HG02588 (cell line): ENCODE results near the gene GMEB2.
"Not testable (repeated sequence)": the region's sequence is repeated elsewhere in the genome, so short reads cannot be mapped to it uniquely, and the experiment has no call there.

Experiments
- ATAC-seq: cut with Tn5 transposase; IDR thresholded peaks from one replicate; pipeline ENCODE4 v1.9.1; 2021; ENCODE audit warnings: mild to moderate bottlenecking, moderate library complexity; ENCODE audit not compliant: unreplicated experiment

Gene GMEB2

DNA sequence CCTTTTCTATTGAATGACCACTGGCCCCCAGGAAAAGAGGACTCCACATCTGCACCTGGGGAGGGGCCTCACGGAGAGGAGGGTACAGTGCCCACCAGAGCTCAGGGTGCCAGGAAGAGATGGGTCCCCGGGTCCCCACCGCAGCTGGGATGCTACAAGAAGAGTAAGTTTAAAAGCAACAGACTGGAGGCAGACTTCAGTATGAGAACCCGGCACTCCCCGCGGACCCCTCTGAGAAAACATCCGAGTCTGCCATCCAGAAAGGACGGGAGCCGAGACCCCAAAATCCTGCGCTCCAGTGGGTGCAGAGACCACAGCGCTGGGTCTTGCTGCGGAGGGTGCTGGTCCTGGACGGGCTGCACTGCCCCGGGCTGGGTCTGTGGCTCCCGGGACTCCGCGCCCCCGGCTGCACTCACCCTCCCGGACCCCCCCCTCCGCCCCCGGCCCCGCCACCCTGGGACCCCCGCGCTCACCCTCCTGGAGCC lies 53.2 kb downstream of the GMEB2 start:
- no peak for ATAC-seq

DNA sequence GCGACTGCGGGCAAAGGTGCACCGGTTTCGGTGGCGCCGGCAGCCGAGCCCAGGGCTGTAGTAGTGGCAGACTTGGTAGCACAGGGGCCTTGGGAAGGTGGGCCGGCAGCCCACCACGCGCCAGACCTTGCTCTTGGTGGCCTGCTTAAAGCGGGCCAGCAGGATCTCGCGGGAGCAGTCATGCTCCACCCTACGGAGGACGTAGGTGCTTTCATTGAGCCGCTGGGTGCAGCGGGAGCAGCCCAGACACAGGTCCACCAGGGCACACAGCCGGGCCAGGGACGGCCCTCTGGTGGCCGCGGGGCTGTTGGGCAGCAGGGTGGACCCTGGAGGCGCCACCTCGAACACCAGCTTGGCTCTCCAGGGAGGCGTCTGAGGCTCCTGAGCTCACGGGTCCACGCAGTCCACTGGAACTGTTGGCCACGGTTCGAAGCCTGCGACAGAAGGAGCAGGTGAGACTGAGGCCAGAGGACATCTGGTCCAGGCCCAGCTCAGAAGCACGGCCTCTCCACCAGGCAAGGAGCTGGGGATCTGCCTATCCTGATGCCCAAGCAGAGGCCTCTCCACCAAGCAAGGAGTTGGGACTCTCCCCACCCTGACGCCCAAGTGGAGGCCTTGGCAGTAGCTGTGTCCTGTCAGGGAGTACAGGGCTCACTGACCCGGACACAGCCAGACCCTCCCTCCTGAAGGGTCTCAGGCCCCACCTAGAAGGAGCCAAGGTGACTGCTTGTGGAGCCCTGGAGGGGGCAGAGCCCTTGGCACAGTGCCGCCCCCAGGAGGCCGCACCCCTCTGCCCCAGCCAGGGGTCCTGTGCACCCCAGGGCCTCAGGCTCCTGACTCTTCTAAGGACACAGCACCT lies 53.9 kb downstream of the GMEB2 start:
- no peak for ATAC-seq

DNA sequence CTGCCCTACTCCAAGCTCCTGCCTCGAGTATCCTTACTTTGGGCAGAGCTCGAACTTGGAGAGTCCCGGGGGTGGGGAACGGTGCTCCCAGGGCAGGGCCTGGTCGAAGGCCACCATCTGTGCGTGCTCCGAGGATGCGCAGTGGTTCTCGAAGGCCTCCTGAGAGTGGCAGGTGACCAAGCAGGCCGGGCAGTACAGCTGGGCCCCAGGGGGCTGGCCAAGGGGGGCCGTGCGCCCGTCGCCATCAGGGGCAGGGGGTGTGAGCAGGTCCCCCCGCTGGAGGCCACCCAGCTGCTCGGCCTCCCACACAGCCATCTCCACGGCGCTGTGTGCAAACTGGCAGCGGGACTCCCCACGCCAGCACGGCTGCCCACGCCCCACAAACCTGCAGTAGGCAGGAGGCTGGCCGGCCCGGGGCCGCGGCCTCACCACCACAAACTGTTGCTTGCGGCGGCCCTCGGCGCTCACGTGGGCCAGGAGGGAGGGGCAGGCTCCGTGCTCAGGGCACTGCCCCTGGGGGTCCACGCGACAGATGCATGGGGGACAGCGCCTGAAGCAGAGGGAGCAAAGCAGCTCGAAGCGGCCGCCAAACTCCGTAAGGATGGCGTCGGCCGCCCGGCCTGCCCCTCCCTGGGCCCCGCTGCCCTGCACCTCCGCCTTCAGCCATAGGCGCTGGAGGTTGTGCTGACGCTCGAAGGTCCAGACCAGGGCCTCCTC lies 54.7 kb downstream of the GMEB2 start:
- no peak for ATAC-seq

DNA sequence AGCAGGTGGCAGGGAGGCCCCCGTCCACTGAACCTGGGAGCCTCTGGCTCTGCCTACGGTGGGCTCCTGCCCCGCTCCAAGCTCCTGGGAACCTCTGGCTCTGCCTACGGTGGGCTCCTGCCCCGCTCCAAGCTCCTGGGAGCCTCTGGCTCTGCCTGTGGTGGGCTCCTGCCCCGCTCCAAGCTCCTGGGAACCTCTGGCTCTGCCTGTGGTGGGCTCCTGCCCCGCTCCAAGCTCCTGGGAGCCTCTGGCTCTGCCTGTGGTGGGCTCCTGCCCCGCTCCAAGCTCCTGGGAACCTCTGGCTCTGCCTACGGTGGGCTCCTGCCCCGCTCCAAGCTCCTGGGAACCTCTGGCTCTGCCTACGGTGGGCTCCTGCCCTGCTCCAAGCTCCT lies 55.8 kb downstream of the GMEB2 start:
- ATAC-seq, result not testable (repeated sequence)

DNA sequence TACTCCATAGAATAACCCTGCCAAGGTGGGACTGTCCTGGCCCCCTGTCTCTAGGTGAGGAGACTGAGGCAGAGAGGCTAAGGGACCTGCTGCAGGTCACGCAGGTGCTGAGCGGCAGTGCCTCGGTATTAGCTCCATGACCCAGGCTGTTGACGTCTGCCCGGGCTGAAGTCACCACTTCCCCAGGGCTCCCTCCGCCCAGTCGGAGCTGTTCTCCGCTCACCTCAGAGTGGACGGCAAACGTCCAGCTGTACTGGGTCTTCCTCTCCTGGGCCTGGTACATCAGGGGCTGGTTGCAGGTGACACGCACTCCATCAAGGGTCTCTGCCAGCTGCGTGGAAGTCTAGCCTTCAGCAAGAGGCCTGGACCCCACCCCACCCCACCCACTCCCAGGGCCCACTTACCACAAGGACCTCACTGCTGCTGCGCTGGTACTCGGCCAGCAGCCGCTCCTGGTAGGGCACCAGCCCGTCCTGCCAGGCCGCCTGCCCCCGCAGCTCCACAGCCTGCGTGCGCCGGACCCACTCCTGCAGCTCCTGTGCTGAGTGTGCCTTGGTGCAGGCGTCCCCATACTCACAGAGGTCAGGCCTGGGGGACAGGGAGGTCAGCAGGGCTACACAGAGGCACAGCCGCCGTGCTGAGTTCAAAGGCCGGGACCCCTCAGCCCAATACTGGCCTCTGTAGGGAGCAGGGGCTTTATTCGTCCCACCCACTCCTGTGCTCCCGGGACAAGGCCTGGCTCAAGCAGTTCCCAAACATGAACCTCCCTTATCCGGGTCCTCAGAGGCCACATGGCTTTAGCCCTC lies 56.4 kb downstream of the GMEB2 start:
- ATAC-seq, result no peak

DNA sequence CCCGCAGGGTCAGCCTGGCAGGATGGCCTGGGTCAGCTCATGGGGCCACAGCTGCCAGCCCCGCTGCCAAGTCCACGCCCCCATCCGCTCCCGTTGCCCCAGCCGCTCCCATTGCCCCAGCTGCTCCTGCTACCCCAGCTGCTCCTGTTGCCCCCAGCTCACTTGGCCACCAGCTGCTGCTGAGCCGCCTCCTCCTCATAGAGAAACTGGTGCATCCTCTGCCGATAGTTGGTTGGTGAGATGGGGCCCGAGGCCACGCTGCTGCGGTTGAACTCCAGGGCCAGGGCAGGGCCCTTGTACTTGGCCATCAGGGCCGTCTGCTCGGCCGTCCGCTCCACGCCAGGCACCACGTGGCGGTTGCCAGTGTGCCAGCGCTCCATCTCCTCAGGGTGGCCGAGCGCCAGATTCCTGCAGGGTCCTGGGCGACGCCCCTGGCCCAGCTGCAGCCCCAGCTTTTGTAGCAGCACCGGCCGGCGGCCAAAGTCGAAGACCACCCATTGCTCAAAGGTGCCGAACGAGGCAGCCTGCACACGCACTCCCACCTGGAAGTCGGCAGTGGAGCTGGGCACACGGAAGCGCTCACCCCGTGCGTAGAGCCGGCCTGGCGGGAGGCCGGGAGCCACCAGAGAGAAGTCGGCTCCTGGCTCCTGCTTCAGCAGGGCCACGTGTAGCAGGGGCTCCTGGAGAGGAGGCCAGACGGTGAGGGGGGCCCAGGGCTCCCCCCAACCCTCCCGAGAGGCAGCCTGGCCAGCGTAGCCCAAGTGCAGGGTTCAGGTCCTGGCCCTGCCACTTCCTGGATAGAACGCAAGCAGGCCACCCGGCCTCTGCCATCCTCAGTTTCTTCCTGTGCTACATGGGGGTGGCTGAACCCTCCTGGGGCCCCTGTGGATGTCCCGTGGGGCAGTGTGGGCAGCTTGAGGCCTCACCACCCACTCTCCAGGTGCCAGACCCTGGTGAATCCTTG lies 57.6 kb downstream of the GMEB2 start:
- ATAC-seq, result no peak

DNA sequence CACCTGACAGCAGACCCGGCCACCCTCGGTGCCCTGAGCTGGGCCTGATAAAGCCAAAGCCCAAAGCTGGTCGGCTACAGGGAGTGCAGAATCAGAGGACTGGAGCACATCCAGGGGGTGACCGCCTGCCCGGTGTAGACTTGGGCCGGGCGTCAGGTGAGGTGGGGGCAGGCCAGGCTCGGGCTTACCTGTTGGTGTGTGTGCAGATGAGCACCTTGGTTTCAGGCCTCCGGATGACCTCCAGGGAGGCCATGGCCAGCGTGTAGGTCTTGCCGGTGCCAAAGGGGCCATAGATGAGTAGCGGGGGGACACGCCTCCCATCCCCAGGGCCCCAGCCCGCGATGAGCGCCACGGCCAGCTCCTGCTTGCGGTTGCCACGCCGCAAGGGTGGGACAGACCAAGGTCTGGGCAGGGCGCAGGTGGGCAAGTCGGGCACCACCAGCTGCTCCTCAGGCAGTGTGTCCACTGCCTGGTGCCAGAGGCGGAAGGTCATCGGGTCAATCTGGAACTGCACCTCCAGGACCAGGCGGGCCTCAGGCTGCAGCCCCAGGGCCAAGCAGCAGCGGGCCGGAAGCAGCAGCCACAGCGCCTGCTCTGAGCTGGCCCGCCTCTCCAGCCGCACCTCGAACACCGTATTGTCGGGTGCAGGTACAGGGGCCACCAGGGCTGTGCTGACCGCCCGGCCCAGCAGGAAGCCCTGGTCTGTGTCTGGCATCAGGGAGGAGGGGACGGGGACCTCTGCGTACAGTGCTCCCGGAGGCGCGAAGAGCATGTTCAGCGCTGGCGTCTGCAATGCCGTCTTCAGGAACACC lies 58.5 kb downstream of the GMEB2 start:
- peak; percentile 3 for ATAC-seq

DNA sequence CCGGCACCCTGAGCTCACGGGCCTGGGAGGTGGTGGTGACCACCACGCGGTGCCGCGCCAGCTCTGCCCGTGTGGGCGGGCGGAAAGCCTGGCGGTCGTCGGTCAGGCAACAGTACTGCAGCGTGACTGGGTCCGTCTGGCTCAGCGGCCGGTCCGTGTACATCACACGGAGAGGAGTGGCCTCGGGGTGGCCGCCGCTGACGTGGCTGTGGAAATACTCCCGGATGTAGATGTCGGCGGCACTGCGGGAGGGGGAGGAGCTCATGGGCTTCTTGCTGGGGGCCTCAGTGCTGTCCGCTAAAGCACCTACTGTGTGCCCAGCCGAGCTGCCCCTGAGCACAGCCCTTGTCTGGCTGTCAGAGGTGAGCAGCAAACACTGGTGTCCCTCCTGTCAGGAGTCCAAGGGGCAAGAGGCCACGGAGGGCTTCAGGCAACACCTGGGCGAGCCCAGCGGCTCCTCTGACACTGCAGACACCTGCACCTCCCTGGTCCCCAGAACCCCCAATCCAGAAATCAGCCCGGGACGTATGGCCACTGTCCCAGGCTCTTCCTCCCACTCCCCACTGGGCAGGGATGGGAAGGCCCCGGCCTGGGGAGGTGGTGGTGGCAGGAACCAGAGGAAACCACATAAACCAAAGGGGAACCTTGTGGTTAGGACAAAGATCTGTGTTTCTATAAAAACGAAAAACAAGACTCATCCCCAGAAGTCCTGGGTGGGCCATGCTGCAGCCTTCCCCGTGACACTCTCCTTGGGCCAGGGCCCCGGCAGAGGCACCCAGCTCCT lies 59.3 kb downstream of the GMEB2 start:
- peak; percentile 58 for ATAC-seq

DNA sequence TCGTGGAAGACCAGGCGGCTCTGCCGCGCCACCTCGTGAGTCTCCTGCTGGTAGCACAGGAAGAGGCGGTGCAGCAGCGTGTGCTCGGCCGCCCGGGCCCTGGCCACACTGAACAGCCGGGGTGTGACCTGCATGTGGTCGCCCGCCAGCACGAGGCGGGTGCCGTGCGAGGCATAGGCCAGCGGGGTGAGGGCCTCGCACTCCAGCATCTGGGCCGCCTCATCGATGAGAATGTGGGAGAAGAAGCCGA lies 59.8 kb downstream of the GMEB2 start:
- ATAC-seq, result no peak

DNA sequence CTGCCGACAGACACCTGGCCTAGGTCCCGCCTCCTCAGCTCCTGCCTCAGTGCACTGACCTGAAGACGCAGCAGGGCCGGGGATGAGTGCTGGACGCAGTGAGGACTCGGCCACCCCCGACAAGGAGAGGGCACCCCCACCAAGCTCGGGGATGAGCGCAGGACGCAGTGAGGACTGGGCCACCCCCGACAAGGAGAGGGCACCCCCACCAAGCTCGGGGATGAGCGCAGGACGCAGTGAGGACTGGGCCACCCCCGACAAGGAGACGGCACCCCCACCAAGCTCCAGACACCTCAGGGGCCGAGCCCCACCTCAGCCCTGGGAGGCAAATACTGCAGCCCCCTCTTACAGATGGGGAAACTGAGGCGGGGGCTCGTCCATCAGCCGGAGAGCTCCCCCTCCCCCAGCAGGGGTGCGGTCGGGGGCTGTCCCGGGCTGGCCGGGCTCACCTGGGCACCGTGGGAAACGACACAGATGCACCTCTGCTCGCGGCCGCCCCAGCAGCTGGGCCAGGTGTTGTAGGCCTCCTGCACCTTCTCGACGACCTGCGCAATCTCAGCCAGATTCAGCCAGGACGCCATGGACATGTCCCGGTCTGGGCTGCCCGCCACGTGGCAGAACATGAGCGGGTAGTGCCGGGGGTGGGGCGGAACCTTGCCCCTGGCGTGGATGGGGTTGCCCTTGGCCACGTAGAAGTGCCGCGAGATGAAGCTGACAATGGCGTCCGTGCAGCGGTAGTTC lies 60.3 kb downstream of the GMEB2 start:
- ATAC-seq, result no peak

DNA sequence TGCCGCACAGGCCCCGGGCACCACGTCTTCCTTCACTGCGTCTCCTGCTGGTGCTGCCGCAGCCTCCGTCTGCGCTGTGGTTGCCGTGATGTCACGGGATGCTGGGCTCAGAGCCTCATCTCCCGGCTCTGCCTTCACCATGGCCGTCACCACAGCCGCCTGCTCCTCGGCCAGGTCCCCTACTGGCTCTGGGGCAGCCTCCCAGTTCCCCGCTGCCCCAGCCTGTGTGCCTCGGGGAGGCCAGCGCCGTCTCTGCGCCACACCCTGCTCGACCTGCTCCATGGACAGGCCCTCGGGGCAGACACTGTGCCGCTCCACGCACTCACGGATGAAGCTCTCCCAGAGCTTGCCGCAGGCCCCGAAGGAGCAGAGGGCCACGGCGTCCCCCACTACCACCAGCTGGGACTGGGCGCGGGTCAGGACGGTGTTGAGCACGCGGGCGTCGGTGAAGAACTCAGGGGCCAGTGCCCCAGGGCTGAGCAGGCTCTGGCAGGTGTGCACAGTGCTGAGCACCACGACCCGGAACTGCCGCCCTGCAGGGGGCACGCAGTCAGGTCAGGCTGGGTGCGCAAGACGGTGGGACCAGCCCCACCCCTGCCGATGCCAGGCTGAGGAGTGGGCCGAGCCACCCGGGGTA lies 61.1 kb downstream of the GMEB2 start:
- ATAC-seq, result no peak

DNA sequence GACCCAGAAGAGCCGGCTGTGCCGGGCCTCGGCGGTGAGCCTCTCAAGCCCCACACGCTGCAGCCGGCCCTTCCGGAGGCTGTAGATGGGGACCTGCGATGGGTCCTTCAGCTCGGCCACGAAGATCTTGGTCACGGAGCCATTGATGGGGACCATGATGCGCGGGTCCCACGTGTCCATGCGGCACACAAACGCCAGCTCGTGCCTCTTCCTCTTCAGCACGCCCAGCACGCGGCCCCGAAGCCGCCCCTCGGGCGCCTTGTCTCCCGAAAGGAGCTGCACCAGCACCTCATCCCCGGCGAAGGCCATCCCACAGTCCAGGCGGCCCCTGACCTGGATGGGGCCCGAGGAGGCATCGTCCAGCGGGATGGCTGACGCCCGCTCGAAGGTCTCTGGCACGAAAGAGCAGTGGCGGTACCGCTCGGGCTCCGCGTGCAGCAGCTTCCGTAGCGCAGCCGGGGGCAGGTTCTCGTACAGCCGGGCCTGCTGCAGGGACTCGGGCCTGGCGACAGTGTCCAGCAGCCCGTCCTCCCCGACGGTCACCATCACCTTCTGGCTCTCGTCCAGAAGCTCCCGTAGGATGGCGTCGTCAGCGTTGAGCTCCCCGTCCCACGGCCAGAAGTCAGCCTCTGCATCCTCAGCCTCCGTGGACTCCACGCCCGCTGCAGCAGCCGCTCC lies 61.7 kb downstream of the GMEB2 start:
- no peak for ATAC-seq

DNA sequence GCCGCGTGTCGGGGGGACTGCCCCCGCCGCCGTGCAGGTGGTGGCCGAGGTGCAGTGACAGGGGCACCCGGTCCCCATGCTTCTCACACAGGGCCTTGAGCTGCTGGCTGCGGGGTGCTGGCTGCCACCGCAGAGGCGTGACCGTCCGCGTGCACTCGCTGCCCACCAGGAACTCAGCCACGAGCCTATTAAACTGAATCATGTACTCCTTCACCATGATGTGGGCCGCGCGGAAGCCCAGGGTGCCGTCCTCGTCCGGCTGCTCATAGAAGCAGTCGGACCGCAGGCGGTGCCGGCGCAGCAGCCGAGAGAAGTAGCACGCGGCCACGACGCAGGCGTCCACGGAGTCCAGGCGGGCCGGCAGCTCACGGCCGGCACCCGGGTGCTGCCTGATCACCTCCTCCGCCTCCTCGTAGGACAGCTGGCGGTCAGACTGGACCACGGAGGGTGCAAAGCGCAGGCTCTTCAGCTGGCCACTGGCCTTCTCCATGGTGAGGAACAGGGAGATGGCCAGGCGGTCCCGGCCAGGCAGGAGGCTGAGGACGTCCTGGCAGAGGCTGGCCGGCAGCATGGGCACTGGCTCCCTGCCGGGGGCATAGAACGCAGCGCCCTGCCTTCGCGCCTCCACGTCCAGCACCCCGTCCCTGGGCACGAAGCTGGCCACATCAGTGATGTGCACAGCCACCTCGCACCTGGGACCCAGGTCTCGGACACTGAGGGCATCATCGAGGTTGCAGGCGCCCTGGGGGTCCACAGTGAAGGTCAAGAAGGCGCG lies 62.7 kb downstream of the GMEB2 start:
- no peak for ATAC-seq

DNA sequence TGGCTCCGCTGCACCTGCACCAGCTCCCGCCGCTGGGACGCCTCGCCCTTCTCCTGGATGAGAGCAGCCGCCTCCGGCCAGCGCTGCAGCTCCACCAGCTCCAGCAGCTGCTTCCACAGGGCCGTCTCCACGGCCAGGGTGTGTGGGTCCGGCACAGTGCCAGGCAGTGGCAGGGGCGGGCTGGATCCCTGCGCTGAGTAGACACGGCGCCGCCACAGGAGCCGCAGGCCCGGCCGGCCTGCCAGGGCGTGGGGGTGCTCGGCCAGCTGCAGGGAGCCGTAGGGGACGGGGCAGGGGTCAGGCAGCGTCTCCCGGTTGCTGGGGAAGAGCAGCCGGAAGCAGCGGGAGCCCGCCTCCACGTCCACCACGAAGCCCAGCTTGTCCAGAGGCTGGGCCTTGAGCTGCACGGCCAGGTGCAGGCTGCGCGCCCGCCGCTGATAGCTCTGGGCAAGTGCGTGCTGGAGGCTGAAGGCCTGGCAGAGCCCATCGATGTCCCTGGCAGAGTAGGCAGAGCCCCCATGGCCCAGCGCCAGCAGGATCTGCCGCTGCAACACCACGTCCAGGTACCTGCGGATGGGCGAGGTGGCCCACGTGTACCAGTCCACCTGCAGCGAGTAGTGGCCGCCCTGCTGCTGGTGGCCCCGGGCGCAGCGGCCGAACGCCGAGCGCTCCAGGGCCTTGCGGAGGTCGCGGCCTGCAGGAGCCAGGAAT lies 63.5 kb downstream of the GMEB2 start:
- ATAC-seq, result no peak

DNA sequence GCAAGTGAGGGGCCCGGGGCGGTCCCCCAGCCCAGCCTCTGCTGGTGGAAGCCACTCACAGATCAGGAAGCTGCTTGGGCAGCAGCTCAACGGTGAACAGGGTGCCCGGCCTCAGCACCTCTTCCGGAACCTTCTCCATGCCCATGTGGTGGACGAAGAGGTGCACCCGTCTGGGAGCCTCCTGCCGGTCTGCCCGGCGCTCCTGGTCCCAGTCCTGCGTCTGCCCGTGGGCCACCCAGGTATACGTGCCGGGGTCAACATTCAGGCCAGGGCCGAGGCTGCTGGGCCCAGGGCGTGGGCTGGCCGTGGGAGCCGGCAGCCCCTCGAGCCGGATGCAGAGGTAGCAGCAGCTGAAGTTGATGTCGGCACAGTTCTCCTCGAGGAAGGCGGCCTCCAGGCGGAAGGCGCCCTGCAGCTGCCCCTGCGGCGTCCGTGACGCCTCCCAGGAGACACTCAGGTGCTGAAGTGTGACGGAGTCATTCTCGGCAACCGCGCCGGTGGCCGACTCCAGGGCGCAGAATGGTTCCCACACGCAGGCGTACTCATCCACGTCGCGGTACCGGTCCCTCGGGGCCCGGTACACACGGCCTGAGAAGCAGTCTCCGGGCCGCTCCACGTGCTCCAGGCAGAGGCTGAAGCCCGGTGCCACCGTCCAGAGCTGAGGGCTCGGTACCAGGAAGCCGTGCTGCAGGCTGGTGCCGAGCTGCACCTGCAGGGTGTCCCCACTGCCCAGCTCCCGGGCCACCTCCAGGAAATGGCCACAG lies 64.3 kb downstream of the GMEB2 start:
- no peak for ATAC-seq
